ENCODE results near the gene GPS1. TPM values are rescaled to one million over a fixed set of nuclear protein-coding genes. Genes with fewer than 3 reads are reported as not detected.

Gene GPS1
- polyA plus RNA-seq, 1 of the 3 experiments (the other 2 are of a cell fraction) = 264 TPM

GRCh38 chr17:82035956-82036633 lies 15.6 kb upstream of the GPS1 start:
- Histone ChIP-seq H3K4me2 (peak overlapping the region; percentile 99), H2AFZ (ENCODE audit: low read depth) (no peak overlapping the region), H3K79me2 (ENCODE audit: insufficient read depth) (no peaks in the 10 kb centered on the region), H4K20me1 (ENCODE audit: insufficient read depth) (no peaks in the 10 kb centered on the region), H3K4me1 (ENCODE audit: control insufficient read depth in 1 of 2, insufficient read depth in 2 of 2, low read depth in 1 of 2, low read length in 1 of 2) (peaks cover 7 to 30% of the 10 kb centered on the region in 2 experiments), H3K36me3 (replicated peaks in 1 of 2; ENCODE audit: control insufficient read depth in 1 of 2, insufficient read depth in 2 of 2, low read length in 1 of 2) (peaks cover 5 to 8% of the 10 kb centered on the region in 2 experiments), H3K27ac (ENCODE audit: low read depth in 2 of 2, low read length in 1 of 2) (no peak overlapping the region), H3K9me2 (no peaks in the 10 kb centered on the region), H3K4me3 (ENCODE audit: low read depth in 2 of 2, low read length in 1 of 2) (peak overlapping the region; percentile 72 to 87), H3K27me3 (ENCODE audit: insufficient read depth) (no peaks in the 10 kb centered on the region), H3K9ac (peak overlapping the region; percentile 66; the same call in 1 of the 2 replicates), H3K9me3 (no peaks in the 10 kb centered on the region), H3F3A (replicated peaks; ENCODE audit: insufficient read depth) (peaks cover 14% of the 10 kb centered on the region)
- WGBS (ENCODE audit: low lambda C conversion rate) = 92% methylated on average over 13 of the region's 20 CpGs
- ChIA-PET POLR2A (interaction anchor here (0.6 to 1.7 kb wide), 4 partner anchors 13 to 122 kb away, joined by 3 to 4 read pairs (median 3); partner anchors contain the start of genes CENPX, FASN and LRRC45), CTCF (interaction anchor here (0.7 to 35.7 kb wide), 19 partner anchors 10 to 121 kb away, joined by 3 to 1216 read pairs (median 5); partner anchors contain the start of genes ASPSCR1, CENPX, DUS1L and FASN)
- TF ChIP-seq FOXM1 (IDR thresholded peaks at IDR 0.05; ENCODE audit: low read depth) (no peak), PBX3 (IDR thresholded peaks at IDR 0.05) (no peak), POLR2AphosphoS5 (IDR thresholded peaks at IDR 0.05; ENCODE audit: low read depth, low read length) (no peak), ELF1 (IDR thresholded peaks at IDR 0.05) (no peak), USF2 (IDR thresholded peaks at IDR 0.05; ENCODE audit: borderline replicate concordance, low read depth, low read length) (no peak), FOXJ3 (CRISPR knock-in tag; IDR thresholded peaks at IDR 0.05) (no peak), MEF2A (IDR thresholded peaks at IDR 0.05; ENCODE audit: borderline replicate concordance, low read depth) (no peak), GATA2 (CRISPR knock-in tag; IDR thresholded peaks at IDR 0.05) (no peak), SIN3A (IDR thresholded peaks at IDR 0.05; ENCODE audit: borderline replicate concordance, low read depth, low read length) (no peak), TAF1 (IDR thresholded peaks at IDR 0.05; ENCODE audit: borderline replicate concordance, low read depth, low read length) (no peak), RFX5 (IDR thresholded peaks at IDR 0.05; ENCODE audit: low read length) (no peak), RXRA (IDR thresholded peaks at IDR 0.05; ENCODE audit: borderline replicate concordance, low read depth) (no peak)
- TF ChIP-seq, protein P1, sequence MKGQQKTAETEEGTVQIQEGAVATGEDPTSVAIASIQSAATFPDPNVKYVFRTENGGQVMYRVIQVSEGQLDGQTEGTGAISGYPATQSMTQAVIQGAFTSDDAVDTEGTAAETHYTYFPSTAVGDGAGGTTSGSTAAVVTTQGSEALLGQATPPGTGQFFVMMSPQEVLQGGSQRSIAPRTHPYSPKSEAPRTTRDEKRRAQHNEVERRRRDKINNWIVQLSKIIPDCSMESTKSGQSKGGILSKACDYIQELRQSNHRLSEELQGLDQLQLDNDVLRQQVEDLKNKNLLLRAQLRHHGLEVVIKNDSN (IDR thresholded peaks at IDR 0.05; ENCODE audit: borderline replicate concordance, low read depth) = no peak
- no peak for DNase-seq

DNA sequence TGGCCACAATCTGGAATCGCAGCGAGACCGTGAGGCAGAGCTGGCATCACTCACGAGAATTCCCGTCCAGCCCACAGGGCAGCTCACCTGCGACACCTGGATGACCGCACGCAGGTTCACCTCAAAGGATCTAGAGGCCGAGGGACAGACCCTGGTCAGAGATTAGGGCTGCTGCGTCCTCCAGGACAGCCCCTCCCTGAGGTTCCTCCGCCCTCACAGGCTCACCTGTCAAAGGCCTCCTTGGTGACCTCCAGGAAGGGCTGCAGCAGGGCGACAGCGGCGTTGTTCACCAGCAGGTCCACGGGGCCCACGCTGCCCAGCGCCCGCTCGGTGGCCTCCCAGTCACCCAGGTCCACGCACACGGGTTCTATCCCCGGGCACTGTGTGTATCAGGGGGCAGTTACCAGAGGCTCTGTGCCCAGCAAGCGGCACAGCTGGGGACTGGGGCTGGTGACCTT lies 15.0 kb upstream of the GPS1 start:
- H3K36me3 ChIP-seq (replicated peaks in 1 of 2; ENCODE audit: control insufficient read depth in 1 of 2, insufficient read depth in 2 of 2, low read length in 1 of 2) = peaks cover 5 to 8% of the 10 kb centered on the region in 2 experiments
- WGBS (ENCODE audit: low lambda C conversion rate) = 40% methylated on average over 20 of the region's 23 CpGs
- TF ChIP-seq RXRA (IDR thresholded peaks at IDR 0.05; ENCODE audit: borderline replicate concordance, low read depth) (no peak), REST (IDR thresholded peaks at IDR 0.05; ENCODE audit: low read depth, low read length) (0 out of 2 replicates have a peak, but pooled peaks have one; percentile 14)
- peak overlapping the region; percentile 66 for H3K9ac ChIP-seq
- DNase-seq = no peak
- peak overlapping the region; percentile 74 to 92; a peak in 3 of 4 replicates for H3K27ac ChIP-seq (ENCODE audit: low read depth in 2 of 2, low read length in 1 of 2)
- H3K27me3 ChIP-seq (ENCODE audit: insufficient read depth) = no peaks in the 10 kb centered on the region
- H3K4me2 ChIP-seq = peak overlapping the region; percentile 99
- peaks cover 14% of the 10 kb centered on the region for H3F3A ChIP-seq (replicated peaks; ENCODE audit: insufficient read depth)
- POLR2A ChIA-PET = interaction anchor here (0.6 to 1.4 kb wide), 4 partner anchors 14 to 121 kb away, joined by 3 to 7 read pairs (median 4); partner anchors contain the start of genes CENPX and LRRC45
- H4K20me1 ChIP-seq (ENCODE audit: insufficient read depth) = no peaks in the 10 kb centered on the region
- H3K9me2 ChIP-seq = no peaks in the 10 kb centered on the region
- H3K4me3 ChIP-seq (ENCODE audit: low read depth in 2 of 2, low read length in 1 of 2) = peak overlapping the region; percentile 72 to 87
- H2AFZ ChIP-seq (ENCODE audit: low read depth) = peak overlapping the region; percentile 93
- H3K79me2 ChIP-seq (ENCODE audit: insufficient read depth) = no peaks in the 10 kb centered on the region
- CTCF ChIA-PET = interaction anchor here (0.7 to 35.7 kb wide), 22 partner anchors 9 to 169 kb away, joined by 3 to 1216 read pairs (median 4); partner anchors contain the start of genes ASPSCR1, CENPX, DUS1L and FASN
- no peaks in the 10 kb centered on the region for H3K9me3 ChIP-seq
- peaks cover 7 to 30% of the 10 kb centered on the region in 2 experiments for H3K4me1 ChIP-seq (ENCODE audit: control insufficient read depth in 1 of 2, insufficient read depth in 2 of 2, low read depth in 1 of 2, low read length in 1 of 2)

Data from SK-N-SH (cell line).